22Rv1 (cell line): ENCODE data around the gene AIG1.

ENCODE experiments used
- ZFX ChIP-seq: fragments of 450-650 bp; IDR thresholded peaks from 2 replicates; pipeline ENCODE4 v1.6.1; 2017; ENCODE audit warnings: antibody characterized with exemption, borderline replicate concordance
- TF ChIP-seq, protein P1 (sequence below): fragments of 450-650 bp; IDR thresholded peaks from 2 replicates; pipeline ENCODE4 v1.5.1; 2017; ENCODE audit warnings: mild to moderate bottlenecking

GRCh38 chr6:143322386-143322785 is 261.7 kb downstream of the AIG1 start:
- TF ChIP-seq, protein P1, sequence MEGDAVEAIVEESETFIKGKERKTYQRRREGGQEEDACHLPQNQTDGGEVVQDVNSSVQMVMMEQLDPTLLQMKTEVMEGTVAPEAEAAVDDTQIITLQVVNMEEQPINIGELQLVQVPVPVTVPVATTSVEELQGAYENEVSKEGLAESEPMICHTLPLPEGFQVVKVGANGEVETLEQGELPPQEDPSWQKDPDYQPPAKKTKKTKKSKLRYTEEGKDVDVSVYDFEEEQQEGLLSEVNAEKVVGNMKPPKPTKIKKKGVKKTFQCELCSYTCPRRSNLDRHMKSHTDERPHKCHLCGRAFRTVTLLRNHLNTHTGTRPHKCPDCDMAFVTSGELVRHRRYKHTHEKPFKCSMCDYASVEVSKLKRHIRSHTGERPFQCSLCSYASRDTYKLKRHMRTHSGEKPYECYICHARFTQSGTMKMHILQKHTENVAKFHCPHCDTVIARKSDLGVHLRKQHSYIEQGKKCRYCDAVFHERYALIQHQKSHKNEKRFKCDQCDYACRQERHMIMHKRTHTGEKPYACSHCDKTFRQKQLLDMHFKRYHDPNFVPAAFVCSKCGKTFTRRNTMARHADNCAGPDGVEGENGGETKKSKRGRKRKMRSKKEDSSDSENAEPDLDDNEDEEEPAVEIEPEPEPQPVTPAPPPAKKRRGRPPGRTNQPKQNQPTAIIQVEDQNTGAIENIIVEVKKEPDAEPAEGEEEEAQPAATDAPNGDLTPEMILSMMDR: no peak
- no peak for TF ChIP-seq ZFX
